ENCODE measurements around the gene ZNF366.

ZNF366 gene

GRCh38 chr5:72499730-72500129 lies 7.5 kb downstream of the ZNF366 start:
- TF ChIP-seq CTCF (IDR thresholded peaks at IDR 0.05) = no peak
- no peaks in the 10 kb centered on the region for H3K27me3 ChIP-seq
- no peaks in the 10 kb centered on the region for H3K36me3 ChIP-seq
- no peaks in the 10 kb centered on the region for H3K4me1 ChIP-seq (ENCODE audit: control insufficient read depth in 1 of 2, insufficient read depth in 1 of 2, low read depth in 1 of 2, low read length in 1 of 2)
- no peak overlapping the region for H3K4me3 ChIP-seq (ENCODE audit: low read depth in 1 of 2, low read length in 1 of 2)
- no peaks in the 10 kb centered on the region for H3K9me3 ChIP-seq
- no peak overlapping the region for H3K27ac ChIP-seq

- Histone ChIP-seq H3K9me3 (no peaks in the 10 kb centered on the region), H3K4me3 (ENCODE audit: low read depth in 1 of 2, low read length in 1 of 2) (no peak overlapping the region), H3K27ac (no peak overlapping the region), H3K36me3 (no peaks in the 10 kb centered on the region), H3K27me3 (no peaks in the 10 kb centered on the region), H3K4me1 (ENCODE audit: control insufficient read depth in 1 of 2, insufficient read depth in 1 of 2, low read depth in 1 of 2, low read length in 1 of 2) (no peaks in the 10 kb centered on the region)
- no peak for TF ChIP-seq CTCF (IDR thresholded peaks at IDR 0.05)
Observed at GRCh38 chr5:72499090-72499489, 8.1 kb downstream of the ZNF366 start.

GRCh38 chr5:72498284-72498683 lies 8.9 kb downstream of the ZNF366 start:
- no peaks in the 10 kb centered on the region for H3K36me3 ChIP-seq
- TF ChIP-seq CTCF (IDR thresholded peaks at IDR 0.05) = no peak
- no peaks in the 10 kb centered on the region for H3K4me1 ChIP-seq (ENCODE audit: control insufficient read depth in 1 of 2, insufficient read depth in 1 of 2, low read depth in 1 of 2, low read length in 1 of 2)
- H3K9me3 ChIP-seq = no peaks in the 10 kb centered on the region
- no peak overlapping the region for H3K4me3 ChIP-seq (ENCODE audit: low read depth in 1 of 2, low read length in 1 of 2)
- no peaks in the 10 kb centered on the region for H3K27me3 ChIP-seq
- no peak overlapping the region for H3K27ac ChIP-seq

GRCh38 chr5:72497823-72498222 lies 9.4 kb downstream of the ZNF366 start:
- no peak for TF ChIP-seq CTCF (IDR thresholded peaks at IDR 0.05)
- H3K36me3 ChIP-seq = no peaks in the 10 kb centered on the region

DNA sequence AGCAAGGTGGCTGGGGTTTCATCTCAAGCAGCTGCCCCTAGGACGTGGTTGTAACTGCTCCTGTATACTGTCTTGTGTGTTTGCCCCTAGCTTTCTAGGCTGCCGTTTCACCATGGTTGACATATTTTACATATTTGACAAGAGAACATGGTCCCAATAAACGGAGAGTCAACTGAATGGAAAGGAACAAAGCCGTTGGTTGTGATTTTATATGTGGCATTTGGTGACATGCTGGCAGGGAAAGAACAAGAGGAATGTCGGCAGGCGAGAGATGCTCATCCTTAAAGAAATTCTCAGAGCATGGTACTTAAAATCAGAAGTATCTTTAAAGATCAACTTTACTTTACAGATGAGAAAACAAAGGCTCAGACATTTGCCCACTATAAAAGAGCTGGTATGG lies 11.8 kb downstream of the ZNF366 start:
- Histone ChIP-seq H3K27ac (no peak overlapping the region), H3K9me3 (no peaks in the 10 kb centered on the region), H3K4me1 (ENCODE audit: control insufficient read depth in 1 of 2, insufficient read depth in 1 of 2, low read depth in 1 of 2, low read length in 1 of 2) (no peaks in the 10 kb centered on the region), H3K36me3 (no peaks in the 10 kb centered on the region), H3K27me3 (no peaks in the 10 kb centered on the region), H3K4me3 (ENCODE audit: low read depth in 1 of 2, low read length in 1 of 2) (no peak overlapping the region)
- TF ChIP-seq CTCF (IDR thresholded peaks at IDR 0.05) = no peak

More at GRCh38 chr5:72497823-72498222, 9.4 kb downstream of the ZNF366 start:
- H3K27me3 ChIP-seq = no peaks in the 10 kb centered on the region
- H3K4me3 ChIP-seq (ENCODE audit: low read depth in 1 of 2, low read length in 1 of 2) = no peak overlapping the region
- no peak overlapping the region for H3K27ac ChIP-seq
- no peaks in the 10 kb centered on the region for H3K9me3 ChIP-seq
- no peaks in the 10 kb centered on the region for H3K4me1 ChIP-seq (ENCODE audit: control insufficient read depth in 1 of 2, insufficient read depth in 1 of 2, low read depth in 1 of 2, low read length in 1 of 2)

DNA sequence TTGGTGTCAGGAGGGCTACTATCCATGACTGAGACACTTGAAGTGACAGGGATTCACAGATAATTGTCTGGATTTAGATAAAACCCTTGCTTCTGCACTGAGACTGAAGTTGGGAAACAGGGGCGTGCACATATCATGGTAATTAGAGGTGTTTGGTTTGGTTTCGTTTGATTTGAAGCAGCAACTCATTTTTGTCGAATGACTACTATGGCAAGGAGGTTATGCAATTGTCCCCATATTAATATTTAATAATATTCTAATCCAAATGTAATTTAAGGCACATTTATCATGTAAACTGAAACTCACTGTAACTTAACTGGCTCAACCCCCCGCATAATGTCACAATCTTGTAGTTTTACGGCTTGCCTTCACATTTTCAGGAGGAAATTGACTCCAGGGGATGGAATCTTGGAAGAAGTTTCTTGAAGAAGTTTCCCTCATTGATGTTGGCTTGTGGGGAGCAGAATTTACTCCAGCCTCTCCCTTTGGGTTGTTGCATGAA lies 12.5 kb downstream of the ZNF366 start:
- Histone ChIP-seq H3K4me3 (ENCODE audit: low read depth in 1 of 2, low read length in 1 of 2) (no peak overlapping the region), H3K27ac (no peak overlapping the region), H3K27me3 (no peaks in the 10 kb centered on the region), H3K4me1 (ENCODE audit: control insufficient read depth in 1 of 2, insufficient read depth in 1 of 2, low read depth in 1 of 2, low read length in 1 of 2) (no peaks in the 10 kb centered on the region), H3K9me3 (no peaks in the 10 kb centered on the region), H3K36me3 (no peaks in the 10 kb centered on the region)
- TF ChIP-seq CTCF (IDR thresholded peaks at IDR 0.05) = no peak

Measured in neutrophil (primary cell).